K562 (cell line): ENCODE measurements around the gene LGR6. TPM values are rescaled to one million over a fixed set of nuclear protein-coding genes. Genes with fewer than 3 reads are reported as not detected.

Source experiments
- CBX3 ChIP-seq, 2 experiments: IDR thresholded peaks; 1 replicate in 1 of 2; 2 replicates in 1 of 2; pipeline ENCODE4 v1.6.1; 2012; ENCODE audit warnings: inconsistent platforms in 2 of 2, low read length in 2 of 2, borderline replicate concordance in 1 of 2, control low read depth in 1 of 2
- FOSL1 ChIP-seq: fragments of 200-800 bp; sonication (Bioruptor generic); conservative IDR thresholded peaks from 2 replicates; pipeline ENCODE4 v1.6.1; 2016; ENCODE audit warnings: missing genetic modification characterization, missing compliant biosample characterization
- FOXK2 ChIP-seq, 2 experiments: fragments of 450-650 bp; IDR thresholded peaks in 1 of 2; conservative IDR thresholded peaks in 1 of 2; 2 replicates each; pipeline ENCODE4 v1.6.1; 2016; ENCODE audit warnings: low read depth in 2 of 2, mild to moderate bottlenecking in 1 of 2
- MEF2D ChIP-seq: conservative IDR thresholded peaks from 2 replicates; pipeline ENCODE4 v1.6.1; 2016; ENCODE audit warnings: low read depth, missing genetic modification characterization, missing compliant biosample characterization
- MIER1 ChIP-seq: fragments of 450-650 bp; IDR thresholded peaks from 2 replicates; pipeline ENCODE4 v1.6.1; 2016; ENCODE audit warnings: antibody characterized with exemption, mild to moderate bottlenecking, low read depth
- NCOA2 ChIP-seq, 2 experiments: fragments of 450-650 bp; IDR thresholded peaks; 2 replicates each; pipeline ENCODE4 v1.6.1; 2018; ENCODE audit warnings: mild to moderate bottlenecking in 2 of 2, moderate library complexity in 1 of 2; ENCODE audit not compliant: partially characterized antibody in 2 of 2
- NELFE ChIP-seq: IDR thresholded peaks from 2 replicates; pipeline ENCODE4 v1.6.1; 2011; ENCODE audit warnings: mild to moderate bottlenecking; ENCODE audit not compliant: insufficient read depth, insufficient read length
- NFXL1 ChIP-seq: fragments of 450-650 bp; formaldehyde crosslinking; IDR thresholded peaks from 2 replicates; pipeline ENCODE4 v1.4.0; 2021; ENCODE audit warnings: mild to moderate bottlenecking
- RAD21 ChIP-seq, 2 experiments: fragments of 250-450 bp in 1 of 2; fragments of 450-650 bp in 1 of 2; sonication (Bioruptor Pico) in 1 of 2; formaldehyde crosslinking in 1 of 2; IDR thresholded peaks in 1 of 2; conservative IDR thresholded peaks in 1 of 2; 2 replicates each; pipeline versions ENCODE4 v1.4.0 to v1.8.0; 2020 to 2022; ENCODE audit warnings: mild to moderate bottlenecking in 2 of 2, moderate library complexity in 1 of 2
- SAFB2 ChIP-seq: fragments of 200-400 bp; formaldehyde crosslinking; IDR thresholded peaks from 2 replicates; pipeline ENCODE4 v1.6.1; 2018; ENCODE audit warnings: borderline replicate concordance, low read length, low read depth, moderate library complexity; ENCODE audit not compliant: severe bottlenecking
- SMAD1 ChIP-seq: fragments of 150-350 bp; IDR thresholded peaks from 2 replicates; pipeline ENCODE4 v1.6.1; 2014; ENCODE audit warnings: low read length, low read depth; ENCODE audit not compliant: partially characterized antibody
- TBL1XR1 ChIP-seq, 2 experiments: IDR thresholded peaks; 2 replicates each; pipeline ENCODE4 v1.6.1; 2012; ENCODE audit warnings: improper control_type of control experiment in 2 of 2, low read length in 2 of 2, mild to moderate bottlenecking in 1 of 2
- ZC3H4 ChIP-seq: sonication (generic); formaldehyde crosslinking; IDR thresholded peaks from 2 replicates; pipeline ENCODE4 v1.9.0; 2021; ENCODE audit warnings: missing genetic modification reagents, borderline replicate concordance
- ZNF551 ChIP-seq: fragments of 250-450 bp; sonication (Bioruptor Pico); IDR thresholded peaks from 2 replicates; pipeline ENCODE4 v1.5.0; 2021; ENCODE audit warnings: mild to moderate bottlenecking, moderate library complexity
- ZNF583 ChIP-seq: fragments of 250-450 bp; sonication (Bioruptor Pico); IDR thresholded peaks from 2 replicates; pipeline ENCODE4 v1.4.0; 2020
- ZNF780A ChIP-seq: fragments of 250-450 bp; sonication (Bioruptor Pico); IDR thresholded peaks from 2 replicates; pipeline ENCODE4 v1.5.0; 2021; ENCODE audit warnings: mild to moderate bottlenecking
- ZZZ3 ChIP-seq: fragments of 450-650 bp; IDR thresholded peaks from 2 replicates; pipeline ENCODE4 v1.6.1; 2016; ENCODE audit warnings: antibody characterized with exemption, mild to moderate bottlenecking, moderate library complexity
- polyA plus RNA-seq, 8 experiments: library from polyadenylated mRNA; depleted of rRNA in 4 of 8; stranded (reverse) in 5 of 8; unstranded in 3 of 8; fragments of >200 nt; fragmentation: Nextera tagmentation in 2 of 8; fragmentation: Illumina TruSeq in 1 of 8; extraction: Ambion mirVana in 2 of 8; extraction: Trizol in 1 of 8; gene quantifications; 2 replicates each; pipeline versions ENCODE4 v1.2.1 to v1.2.3, GENCODE V29; 2011 to 2014; ENCODE audit warnings: inconsistent platforms in 1 of 8, missing spikeins in 1 of 8
- total RNA-seq, 7 experiments: library from RNA; depleted of rRNA in 6 of 7; stranded (reverse); fragments of >200 nt in 6 of 7; fragmentation: Illumina TruSeq in 2 of 7; extraction: Trizol in 2 of 7; gene quantifications; 2 replicates each; pipeline versions ENCODE4 v1.2.1 to v1.2.3, GENCODE V29; 2011 to 2021; ENCODE audit warnings: low replicate concordance in 1 of 7
- TF ChIP-seq, protein P1 (sequence below): fragments of 450-650 bp; IDR thresholded peaks from one replicate; pipeline ENCODE4 v1.6.1; 2018; ENCODE audit warnings: mild to moderate bottlenecking, moderate library complexity; ENCODE audit not compliant: partially characterized antibody
- TF ChIP-seq, protein P2 (sequence below), 2 experiments: fragments of 200-800 bp in 1 of 2; sonication (Bioruptor generic) in 1 of 2; sonication (generic) in 1 of 2; formaldehyde crosslinking in 1 of 2; IDR thresholded peaks in 1 of 2; conservative IDR thresholded peaks in 1 of 2; 2 replicates each; pipeline versions ENCODE4 v1.5.0 to v1.6.1; 2016 to 2020; ENCODE audit warnings: missing compliant biosample characterization in 1 of 2, missing genetic modification characterization in 1 of 2, missing genetic modification reagents in 1 of 2
- TF ChIP-seq, protein P3 (sequence below): fragments of 250-450 bp; sonication (Bioruptor Pico); IDR thresholded peaks from 2 replicates; pipeline ENCODE4 v1.8.0; 2021; ENCODE audit warnings: moderate library complexity, mild to moderate bottlenecking, inconsistent platforms
- TF ChIP-seq, protein P4 (sequence below): fragments of 250-450 bp; sonication (Bioruptor Pico); IDR thresholded peaks from 2 replicates; pipeline ENCODE4 v1.6.1; 2021; ENCODE audit warnings: mild to moderate bottlenecking
- TF ChIP-seq, protein P5 (sequence below): sonication (generic); formaldehyde crosslinking; IDR thresholded peaks from 2 replicates; pipeline ENCODE4 v1.8.1; 2023; ENCODE audit warnings: mild to moderate bottlenecking, missing genetic modification reagents, moderate library complexity

LGR6 gene
- total and polyA plus RNA-seq, 9 of the 15 experiments (the other 6 are each of a cell fraction or from before 2014, with no cell fraction given), result 0.01 to 0.54 (median 0.17) TPM; not detected in 1

DNA sequence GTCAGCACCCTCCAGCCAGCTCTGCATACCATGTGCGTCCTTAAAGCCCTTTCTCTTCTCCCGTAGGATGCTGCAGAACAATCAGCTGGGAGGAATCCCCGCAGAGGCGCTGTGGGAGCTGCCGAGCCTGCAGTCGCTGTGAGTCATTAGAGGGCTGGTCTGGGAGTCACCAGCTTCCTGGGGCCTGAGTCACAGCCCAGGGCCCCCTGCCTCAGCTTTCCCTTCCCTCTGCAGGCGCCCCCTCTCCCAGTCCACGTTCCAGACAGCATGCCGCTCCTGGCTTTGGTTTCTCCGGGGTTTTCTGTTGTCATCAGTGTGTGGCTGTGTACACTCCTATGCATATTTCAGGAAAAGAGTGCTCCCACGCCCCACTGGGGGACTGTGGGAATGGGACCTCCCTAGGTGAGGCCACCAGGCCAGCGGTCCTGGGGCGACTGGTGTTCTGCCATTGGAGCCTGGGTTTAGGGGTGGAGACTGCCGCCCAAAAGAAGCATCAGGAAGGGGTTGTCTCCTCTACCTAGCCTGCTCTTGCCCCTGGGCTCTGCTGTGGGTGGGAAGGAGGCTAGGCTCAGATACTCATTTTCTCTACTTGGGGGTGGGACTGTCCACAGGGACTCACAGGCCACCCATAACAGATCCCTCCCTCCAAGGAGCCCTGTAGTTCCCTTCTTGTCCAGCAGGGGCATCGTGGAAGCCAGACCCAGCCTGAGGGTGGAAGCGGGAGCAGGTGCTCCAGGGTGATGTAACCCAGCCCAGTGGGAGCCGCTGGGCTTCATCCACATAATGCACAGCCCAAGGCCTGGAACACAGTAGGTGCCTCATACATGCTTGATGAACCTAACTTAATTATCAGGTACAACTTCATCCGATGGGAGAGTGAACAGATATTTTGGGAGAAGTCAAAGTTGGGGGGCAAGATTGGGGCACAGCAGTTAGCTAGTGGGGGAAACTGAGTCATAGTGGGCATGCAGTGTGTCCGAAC is 42.5 kb downstream of the LGR6 start (continued):
- TF ChIP-seq, protein P1, sequence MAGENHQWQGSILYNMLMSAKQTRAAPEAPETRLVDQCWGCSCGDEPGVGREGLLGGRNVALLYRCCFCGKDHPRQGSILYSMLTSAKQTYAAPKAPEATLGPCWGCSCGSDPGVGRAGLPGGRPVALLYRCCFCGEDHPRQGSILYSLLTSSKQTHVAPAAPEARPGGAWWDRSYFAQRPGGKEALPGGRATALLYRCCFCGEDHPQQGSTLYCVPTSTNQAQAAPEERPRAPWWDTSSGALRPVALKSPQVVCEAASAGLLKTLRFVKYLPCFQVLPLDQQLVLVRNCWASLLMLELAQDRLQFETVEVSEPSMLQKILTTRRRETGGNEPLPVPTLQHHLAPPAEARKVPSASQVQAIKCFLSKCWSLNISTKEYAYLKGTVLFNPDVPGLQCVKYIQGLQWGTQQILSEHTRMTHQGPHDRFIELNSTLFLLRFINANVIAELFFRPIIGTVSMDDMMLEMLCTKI, result no peak
- TF ChIP-seq ZNF780A (CRISPR knock-in tag), result no peak
- no peak for TF ChIP-seq ZNF583
- TF ChIP-seq MEF2D, result no peak
- TF ChIP-seq ZC3H4 (CRISPR knock-in tag), result no peak
- no peak for TF ChIP-seq NFXL1 (CRISPR knock-in tag)
- TF ChIP-seq ZZZ3, result no peak
- no peak for TF ChIP-seq MIER1
- no peak for TF ChIP-seq SAFB2
- peak in 1 of 2 experiments; percentile 32; a peak in 1 of 3 replicates for TF ChIP-seq CBX3 (IDR thresholded peaks at IDR 0.05; ENCODE audit: borderline replicate concordance in 1 of 2, low read length in 2 of 2)
- TF ChIP-seq SMAD1, result peak; percentile 82
- no peak for TF ChIP-seq TBL1XR1 (IDR thresholded peaks at IDR 0.05; ENCODE audit: low read length in 2 of 2)
- no peak for TF ChIP-seq NELFE
- TF ChIP-seq, protein P2, sequence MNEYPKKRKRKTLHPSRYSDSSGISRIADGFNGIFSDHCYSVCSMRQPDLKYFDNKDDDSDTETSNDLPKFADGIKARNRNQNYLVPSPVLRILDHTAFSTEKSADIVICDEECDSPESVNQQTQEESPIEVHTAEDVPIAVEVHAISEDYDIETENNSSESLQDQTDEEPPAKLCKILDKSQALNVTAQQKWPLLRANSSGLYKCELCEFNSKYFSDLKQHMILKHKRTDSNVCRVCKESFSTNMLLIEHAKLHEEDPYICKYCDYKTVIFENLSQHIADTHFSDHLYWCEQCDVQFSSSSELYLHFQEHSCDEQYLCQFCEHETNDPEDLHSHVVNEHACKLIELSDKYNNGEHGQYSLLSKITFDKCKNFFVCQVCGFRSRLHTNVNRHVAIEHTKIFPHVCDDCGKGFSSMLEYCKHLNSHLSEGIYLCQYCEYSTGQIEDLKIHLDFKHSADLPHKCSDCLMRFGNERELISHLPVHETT (CRISPR knock-in tag; conservative IDR thresholded peaks at IDR 0.05 in 1 of 2, IDR thresholded peaks at IDR 0.05 in 1 of 2), result no peak
- TF ChIP-seq, protein P3, sequence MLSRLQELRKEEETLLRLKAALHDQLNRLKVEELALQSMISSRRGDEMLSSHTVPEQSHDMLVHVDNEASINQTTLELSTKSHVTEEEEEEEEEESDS (CRISPR knock-in tag), result no peak
- TF ChIP-seq, protein P4, sequence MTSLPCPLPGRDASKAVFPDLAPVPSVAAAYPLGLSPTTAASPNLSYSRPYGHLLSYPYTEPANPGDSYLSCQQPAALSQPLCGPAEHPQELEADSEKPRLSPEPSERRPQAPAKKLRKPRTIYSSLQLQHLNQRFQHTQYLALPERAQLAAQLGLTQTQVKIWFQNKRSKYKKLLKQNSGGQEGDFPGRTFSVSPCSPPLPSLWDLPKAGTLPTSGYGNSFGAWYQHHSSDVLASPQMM, result no peak
- no peak; a peak in 1 of 4 replicates for TF ChIP-seq FOXK2 (conservative IDR thresholded peaks at IDR 0.05 in 1 of 2, IDR thresholded peaks at IDR 0.05 in 1 of 2; ENCODE audit: low read depth in 2 of 2)
- peak in 1 of 2 experiments; percentile 45; a peak in 2 of 4 replicates for TF ChIP-seq RAD21 (CRISPR knock-in tag; conservative IDR thresholded peaks at IDR 0.05 in 1 of 2, IDR thresholded peaks at IDR 0.05 in 1 of 2)
- no peak for TF ChIP-seq ZNF551 (CRISPR knock-in tag)
- TF ChIP-seq, protein P5, sequence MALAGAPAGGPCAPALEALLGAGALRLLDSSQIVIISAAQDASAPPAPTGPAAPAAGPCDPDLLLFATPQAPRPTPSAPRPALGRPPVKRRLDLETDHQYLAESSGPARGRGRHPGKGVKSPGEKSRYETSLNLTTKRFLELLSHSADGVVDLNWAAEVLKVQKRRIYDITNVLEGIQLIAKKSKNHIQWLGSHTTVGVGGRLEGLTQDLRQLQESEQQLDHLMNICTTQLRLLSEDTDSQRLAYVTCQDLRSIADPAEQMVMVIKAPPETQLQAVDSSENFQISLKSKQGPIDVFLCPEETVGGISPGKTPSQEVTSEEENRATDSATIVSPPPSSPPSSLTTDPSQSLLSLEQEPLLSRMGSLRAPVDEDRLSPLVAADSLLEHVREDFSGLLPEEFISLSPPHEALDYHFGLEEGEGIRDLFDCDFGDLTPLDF (CRISPR knock-in tag), result no peak
- peak; percentile 96 for TF ChIP-seq FOSL1 (tag)
- no peak for TF ChIP-seq NCOA2 (IDR thresholded peaks at IDR 0.05; ENCODE audit: partially characterized antibody in 2 of 2)
